ENCODE measurements around the gene PBOV1.

PBOV1 gene

DNA sequence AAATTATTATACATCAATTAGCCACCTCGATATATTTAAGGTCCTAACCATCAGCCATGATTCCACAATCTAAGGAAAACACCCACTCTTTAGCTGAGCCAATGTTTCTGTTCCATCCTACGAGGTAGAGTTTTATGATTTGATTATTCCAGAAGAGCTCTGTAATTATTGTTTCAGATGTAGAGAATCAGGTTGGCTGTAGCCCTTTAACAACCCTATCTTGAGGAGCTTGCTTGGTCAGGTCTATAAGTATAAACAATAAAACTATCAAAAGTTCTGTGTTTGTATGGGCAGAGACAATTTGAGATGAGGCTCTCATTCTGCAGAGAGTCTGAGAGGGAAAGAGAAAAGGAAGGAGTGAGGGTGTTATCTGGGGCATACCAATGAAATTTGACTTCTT lies at the start of gene PBOV1:
TSS of gene PBOV1 (minus strand) at position 43 of the 400 bp plus-strand sequence. CDS start 96 bp downstream, outside the sequence.
- DNase-seq: no peak

DNA sequence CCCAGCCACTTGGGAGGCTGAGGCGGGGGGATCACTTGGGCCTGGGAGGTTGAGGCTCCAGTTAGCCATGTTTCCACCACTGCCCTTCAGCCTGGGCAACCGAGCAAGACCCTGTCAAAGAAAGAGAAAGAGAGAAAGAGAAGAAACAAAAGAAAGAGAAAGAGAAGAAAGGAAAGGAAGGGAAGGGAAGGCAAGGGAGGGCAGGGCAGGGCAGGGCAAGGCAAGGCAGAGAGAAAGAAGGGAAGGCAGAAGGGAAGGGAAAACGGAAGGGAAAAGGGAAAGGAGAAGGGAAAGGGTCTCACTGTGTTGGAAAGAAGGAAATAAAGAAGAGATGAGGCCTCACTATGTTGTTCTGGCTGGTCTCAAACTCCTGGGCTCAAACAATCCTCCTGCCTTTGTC lies 47.8 kb upstream of the PBOV1 start:
- DNase-seq: no peak

DNA sequence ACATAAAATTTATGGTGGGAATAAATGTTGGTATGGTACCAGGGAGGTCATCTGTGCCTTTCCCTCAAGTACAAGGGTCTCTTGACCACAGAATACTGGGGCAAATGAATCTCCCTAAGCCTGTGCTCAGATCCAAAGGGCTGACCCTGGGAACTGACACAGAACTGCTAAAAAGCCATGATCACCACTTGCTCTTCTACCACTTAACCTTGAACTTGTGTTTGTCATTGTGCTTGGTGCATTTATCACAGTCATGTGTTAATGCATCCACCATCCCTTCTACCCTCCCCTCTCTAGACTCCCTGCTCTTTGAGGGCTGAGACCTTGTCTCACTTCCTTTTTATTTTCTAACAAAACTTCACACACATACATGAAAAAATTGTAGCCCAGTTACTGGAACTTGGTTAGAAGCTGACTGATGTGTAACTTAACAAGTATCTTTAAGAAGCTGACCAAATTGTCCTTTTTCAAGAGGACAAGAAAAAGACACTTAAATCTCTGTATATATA lies 46.1 kb upstream of the PBOV1 start:
- DNase-seq: no peak

DNA sequence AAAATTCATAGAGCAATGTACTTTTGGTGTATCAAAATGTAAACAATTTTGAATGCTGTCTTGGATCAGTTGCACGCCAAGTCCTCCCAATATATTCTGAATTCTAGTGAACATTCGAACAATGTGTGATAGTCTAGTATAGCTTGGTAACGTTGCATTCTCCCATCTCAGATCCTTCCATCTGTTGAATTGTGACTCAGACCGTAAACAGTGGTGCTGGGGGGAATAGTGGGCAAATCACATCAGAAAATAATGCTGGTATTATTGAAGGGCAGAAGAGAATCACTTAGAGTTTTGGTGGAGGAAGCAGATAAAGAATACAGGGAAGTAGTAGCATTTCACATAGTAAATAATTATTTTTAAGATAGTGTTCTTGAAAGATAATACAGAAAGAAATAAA lies 45.7 kb upstream of the PBOV1 start:
- no peak for DNase-seq

DNA sequence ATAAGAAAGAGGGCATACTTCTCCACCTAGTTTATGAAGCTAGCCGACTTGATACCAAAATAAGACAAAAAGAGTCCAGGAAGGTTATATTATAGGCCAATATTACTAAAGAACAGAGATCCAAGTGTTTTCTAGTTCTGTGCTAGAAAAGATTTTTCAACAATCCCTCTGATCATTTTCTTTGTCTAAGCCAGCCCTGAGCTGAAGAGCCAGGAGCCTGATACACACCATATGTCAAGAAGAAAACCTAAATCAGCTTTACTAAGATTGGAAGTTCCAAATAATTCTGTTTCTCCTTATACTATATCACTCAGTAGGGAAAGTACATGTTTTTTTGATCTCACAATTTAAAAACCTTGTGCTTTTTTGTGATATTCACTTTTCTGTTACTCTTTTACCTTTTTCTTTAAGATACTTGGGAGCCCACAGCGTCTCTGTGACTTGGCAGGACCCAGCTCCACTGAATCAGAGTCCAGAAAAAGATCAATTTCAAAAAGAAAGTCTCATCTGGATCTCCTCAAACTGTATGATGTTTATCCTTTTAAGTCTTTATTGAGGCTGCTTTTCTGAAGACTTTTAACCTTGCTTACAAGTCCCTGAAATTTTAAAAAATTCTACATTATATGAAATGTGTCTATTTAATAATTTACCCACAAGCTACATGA lies 43.0 kb upstream of the PBOV1 start:
- DNase-seq: no peak

DNA sequence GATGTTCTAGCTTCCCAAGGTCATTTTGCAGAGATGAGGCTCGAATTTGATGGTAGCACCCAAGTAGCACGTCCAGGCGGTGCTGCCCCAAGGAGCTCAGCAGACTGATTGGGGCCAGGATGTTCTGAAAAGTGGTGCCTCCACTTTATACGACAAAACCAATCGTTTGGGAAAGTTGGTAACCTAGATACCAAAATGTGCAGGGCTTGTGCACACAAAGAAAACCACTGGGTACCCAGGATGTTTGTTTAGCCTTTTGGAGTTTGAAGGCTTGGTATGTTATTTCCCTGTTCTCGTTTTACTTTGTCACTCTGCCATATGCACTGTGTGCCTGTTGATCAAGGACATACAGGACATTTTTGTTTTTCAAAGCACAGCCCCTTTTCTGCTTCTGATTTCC lies 40.7 kb upstream of the PBOV1 start:
- DNase-seq: no peak

DNA sequence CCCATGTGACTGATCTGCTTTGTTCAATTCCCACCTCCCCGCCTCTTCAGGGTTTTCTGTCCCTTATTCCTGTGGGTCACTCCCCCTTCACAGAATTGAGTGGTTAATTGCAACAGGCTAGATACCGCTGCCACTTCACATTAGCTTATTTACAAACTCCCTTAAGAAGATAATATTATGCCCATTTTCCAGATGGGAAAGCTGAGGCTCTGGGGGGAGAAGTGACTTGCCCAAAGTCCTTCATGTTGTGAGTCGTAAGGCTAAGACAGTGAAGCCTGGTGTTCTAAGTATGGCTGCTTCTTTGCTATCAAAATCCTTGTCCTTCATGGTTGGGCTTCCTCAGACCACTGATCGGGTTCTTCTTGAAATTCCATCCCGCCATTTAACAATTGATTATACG lies 39.9 kb upstream of the PBOV1 start:
- DNase-seq: no peak

DNA sequence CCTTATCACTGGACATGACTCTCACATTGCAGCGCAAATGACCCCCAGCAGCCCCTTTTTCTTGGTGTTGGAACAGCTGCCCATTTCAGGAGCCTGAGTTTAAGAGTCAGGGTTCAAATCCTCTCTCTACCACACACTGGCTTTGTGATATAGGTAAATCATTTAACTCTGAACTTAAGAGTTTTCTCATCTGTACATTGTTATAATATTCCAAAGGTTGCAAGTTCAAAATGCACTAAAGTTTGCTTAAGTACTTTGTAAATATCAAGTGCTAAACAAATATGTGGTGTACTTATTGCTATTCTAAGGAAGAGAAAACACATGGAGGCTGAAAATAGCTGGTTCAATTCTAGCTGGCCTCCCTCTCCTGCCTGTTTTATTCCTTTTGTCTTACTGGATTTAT lies 39.3 kb upstream of the PBOV1 start:
- no peak for DNase-seq

DNA sequence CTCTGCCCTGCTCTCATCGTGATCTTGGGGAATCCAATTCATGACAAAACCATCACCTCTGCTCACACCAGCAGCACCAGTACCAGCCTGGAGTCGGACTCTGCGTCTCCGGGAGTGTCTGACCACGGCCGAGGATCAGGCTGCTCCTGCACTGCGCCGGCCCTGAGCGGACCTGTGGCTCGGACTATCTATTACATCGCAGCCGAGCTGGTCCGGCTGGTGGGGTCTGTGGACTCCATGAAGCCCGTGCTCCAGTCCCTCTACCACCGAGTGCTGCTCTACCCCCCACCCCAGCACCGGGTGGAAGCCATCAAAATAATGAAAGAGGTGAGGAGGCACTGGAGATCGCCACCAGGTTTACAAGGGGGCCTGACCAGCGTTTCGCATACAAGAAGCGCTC lies 37.2 kb upstream of the PBOV1 start:
- DNase-seq: no peak

DNA sequence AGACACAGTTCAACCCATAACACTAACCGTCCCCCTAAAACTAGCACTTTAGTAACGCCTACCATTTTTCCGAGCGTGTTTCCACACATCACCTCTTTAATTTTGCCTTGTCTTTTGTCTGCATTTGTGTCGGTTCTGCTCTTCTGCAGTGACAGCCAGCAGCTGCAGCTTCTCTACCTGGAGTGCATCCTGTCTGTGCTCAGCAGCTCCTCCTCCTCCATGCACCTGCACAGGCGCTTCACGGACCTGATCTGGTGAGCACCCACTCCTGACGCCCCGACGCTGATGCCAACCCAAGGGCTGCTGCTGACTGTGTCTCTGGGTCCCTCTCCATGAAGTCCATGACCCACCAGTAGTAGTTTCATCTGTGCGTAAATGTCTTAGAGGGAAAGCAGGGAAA lies 35.4 kb upstream of the PBOV1 start:
- no peak for DNase-seq

DNA sequence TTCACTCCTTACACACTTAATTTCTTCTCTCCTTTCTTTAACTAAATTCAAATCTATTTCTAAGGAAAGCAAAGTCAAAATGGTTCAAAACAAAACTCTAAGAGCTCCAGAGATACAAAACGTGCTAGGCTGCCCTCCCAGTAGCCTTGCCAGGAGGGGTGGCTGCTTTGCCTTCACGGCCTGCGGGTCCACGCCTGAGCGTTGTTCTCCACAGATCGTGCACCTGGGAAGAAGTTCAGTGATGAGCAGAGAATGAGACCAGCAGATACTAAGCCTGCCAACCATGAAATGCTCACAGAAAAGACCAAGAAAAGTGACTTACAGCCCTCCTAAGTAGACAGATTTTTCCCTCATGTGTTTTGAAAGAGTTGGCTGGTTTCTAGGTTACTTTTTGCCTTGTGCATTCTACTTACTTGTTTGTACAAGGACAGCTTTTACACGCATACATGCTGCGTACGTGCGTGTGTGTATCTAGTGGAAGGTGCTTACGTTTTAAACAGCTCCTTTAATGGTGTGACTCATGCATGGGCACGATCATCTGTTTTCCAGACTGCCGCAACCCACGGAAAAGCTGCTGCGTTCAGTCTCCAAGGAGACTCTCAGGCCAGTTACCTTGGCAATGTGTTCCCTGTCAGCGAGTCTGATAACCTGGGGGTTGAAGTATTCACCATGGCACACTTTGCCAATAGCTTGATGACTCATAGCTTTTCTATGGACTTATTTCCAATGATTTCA lies 32.4 kb upstream of the PBOV1 start:
- DNase-seq: no peak

DNA sequence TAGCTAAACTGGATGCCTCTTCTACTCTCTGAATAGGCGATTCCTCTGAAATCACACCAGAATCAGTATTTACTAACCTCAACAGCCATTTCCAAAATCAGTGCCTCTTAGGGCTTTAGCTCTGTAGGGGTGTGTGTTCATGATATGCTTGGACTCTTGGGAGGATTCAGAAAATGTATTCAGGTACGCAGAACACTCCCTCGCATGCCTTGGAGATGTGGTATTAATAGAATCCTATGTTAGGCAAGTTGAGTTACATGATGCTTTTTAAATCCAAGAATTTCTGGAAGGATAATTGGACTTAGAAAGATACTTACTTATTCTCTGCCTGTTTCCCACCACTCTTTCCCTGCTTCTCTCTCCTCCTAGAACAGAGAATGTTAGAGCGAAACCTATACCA lies 31.8 kb upstream of the PBOV1 start:
- DNase-seq: no peak

DNA sequence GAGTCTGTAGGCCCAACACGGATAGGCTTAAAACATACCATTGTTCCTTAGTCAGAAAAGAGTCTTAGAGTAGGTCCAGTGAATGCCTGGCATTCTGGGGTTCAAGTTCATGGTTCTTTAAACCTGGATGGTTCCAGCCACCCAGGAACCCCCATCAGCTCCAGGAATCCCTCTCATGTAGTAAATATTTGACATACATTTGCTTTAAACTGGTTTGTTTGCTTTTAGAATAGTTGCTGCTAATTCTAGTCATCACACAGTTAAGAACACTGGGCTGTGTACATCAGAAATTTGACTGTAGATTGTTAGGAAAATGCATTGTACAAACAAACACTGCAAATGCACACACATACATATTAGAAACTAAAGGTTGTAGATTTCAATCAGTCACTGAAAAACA lies 30.6 kb upstream of the PBOV1 start:
- no peak for DNase-seq

DNA sequence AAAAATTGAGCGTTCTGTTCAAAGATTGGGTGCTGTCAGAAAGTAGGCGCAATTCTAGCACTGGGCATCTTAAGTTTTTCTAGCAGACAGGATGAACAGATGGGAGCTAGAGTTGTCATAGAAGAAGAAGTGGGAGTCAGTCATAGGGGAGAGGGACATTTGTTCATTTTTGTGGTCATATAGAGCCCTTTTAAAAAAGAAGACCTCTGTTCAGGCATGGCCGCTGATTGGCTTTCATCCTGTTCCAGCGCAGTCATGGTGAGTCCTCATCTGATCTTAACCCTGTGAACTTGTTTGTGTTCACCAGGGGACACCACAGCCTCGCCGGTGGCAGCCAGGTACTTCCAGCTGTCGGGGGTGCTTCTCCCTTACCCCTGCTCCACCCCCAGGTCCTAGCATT lies 29.7 kb upstream of the PBOV1 start:
- no peak for DNase-seq

DNA sequence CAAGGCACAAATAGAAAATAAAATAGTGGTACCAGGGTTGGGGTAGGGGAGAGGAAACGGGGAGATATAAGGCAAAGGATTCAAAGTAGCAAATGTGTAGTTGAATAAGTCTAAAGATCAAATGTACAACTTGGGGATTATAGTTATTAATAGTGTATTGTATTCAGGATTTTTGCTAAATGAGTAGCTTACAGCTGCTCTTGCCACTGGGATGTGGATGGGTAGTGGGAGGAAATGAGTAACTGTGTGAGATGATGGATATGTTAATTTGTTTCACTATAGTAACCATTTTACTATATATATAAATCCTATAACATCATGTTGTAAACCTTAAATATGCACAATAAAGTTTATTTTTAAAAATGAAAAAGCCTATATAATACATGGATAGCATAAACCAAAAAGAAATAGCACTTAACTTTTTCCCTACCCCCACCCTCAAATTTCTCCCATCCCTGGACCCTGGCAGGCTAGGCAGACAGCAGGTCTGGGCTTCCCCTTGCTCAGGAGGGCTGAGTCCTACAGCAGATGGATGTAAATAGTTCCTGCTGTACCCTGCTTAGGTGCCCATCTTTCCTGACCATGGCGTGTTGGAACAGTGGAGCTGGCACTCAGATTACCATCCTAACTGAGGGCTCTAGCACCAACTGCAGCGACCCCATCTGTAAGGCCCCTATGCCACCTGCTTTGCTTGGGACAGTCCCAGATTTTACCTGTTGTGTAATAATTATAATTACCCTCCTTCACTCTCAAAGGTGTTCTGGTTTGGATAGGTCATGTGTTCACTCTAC lies 28.6 kb upstream of the PBOV1 start:
- no peak for DNase-seq

DNA sequence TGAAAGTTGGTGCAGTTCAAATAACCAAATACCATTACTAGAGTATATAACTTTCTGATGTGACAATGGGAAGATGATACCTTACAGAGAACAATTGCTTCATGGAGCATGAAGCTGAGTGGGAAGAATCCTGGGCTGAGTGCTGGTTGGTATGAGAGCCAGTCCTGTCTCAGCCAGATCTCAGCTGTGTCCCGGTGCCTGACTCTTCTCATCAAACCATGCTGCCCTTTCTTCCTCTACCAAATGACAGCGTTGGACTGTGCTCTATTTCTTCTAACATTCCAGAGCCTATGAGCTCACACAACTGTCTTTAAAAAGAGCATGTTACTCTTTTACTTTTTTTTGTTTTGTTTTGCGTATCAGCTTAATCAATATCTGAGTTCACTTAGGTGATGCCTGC lies 27.5 kb upstream of the PBOV1 start:
- DNase-seq: no peak

DNA sequence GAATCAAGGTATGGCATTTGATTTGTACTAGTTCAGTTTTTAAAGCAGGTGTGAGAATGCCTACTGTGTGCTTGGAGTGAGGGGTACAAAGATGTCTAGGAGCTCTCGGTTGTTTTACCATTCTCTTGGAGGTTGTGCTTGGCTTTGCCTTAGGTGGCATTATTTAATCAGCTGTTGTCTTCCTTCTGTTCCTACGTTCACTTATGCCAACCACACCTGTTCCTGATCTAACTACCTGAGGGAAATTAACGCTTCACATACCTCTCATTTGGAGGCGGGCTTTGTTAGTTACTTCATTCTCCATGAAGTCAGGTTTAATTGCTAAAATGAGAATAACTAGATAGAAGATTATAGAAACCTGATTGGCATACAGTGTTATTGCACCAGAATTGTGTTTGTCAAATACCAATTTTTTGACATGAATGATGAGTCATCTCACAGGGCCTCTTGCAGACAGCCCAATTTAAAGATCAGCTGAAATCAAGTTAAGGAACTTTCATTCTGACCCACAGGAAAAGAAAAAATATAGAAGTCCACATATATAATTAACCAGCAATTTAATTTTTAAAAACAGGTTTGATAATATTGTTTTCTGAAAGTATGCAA lies 24.8 kb upstream of the PBOV1 start:
- DNase-seq: no peak

DNA sequence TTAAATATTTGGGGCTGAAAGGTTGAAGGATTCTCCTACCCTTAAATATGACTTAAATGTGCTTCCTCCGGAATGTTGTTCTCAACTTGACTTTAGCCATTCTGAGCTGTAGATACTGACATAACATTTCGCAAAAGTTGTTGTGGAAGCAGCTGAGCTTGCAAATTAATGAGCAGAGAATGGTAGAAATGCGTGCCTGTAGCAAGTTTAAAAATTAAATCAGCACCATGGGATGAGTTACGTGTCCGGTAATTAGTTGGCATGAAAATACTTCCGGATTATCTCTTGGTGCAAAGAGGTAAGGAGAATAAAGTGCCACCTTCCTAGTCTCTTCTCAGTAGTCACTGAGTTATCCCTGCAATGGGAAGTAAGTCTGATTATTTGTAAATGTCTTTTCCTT lies 23.6 kb upstream of the PBOV1 start:
- no peak for DNase-seq

DNA sequence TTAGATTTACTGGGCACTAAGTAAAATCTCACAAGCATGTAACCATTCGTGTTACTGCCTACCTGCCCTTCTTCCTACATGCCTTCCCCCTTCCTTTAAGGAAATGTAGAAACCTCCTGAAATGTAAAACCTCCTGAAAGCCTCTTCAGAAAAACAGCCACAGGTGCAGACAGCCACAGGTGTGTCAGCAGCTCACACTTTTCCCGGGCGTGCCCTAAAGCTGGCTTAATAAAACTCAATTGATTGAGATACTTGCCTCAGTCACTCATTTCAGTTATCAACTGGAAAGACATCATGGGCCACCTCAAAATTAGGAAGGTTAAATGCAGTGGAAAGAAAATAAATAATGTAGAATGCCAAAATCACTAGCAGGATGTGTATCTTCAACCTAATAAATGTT lies 23.1 kb upstream of the PBOV1 start:
- no peak for DNase-seq

DNA sequence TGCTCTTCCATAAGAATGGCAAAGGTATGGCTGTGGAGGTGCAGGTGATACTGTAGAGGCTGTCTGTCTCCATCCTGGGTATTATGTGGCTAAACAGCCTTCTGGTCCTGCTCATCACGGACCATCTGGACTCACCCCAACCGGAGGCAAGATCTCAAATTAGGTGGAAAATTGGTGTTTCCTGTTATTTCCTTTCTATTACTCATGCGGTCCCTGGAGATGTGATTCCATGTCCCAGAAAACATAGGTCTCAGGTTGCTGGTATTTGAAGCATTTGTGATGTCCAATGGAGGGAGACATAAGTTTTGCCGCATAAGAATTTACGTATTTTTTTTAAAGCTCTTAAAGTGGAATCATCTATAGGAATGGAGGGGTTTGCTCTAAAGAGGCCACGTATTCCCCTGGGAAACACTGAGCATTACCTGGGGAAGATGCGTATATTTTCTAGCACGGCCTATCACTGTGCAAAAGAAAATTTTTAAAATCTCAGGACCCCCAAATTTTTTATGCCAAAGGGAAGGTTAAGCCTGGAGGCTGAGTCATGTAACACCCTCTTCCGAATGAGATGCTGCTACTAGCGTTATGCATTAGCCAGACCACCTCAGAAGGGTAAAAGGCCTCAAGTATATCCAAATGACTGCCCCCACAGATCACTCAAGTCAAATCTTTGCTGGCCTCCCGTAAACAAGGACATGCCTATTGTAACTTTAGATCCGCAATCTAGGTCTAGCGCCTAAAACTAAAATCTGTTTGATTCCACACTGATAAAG lies 22.4 kb upstream of the PBOV1 start:
- DNase-seq: no peak

DNA sequence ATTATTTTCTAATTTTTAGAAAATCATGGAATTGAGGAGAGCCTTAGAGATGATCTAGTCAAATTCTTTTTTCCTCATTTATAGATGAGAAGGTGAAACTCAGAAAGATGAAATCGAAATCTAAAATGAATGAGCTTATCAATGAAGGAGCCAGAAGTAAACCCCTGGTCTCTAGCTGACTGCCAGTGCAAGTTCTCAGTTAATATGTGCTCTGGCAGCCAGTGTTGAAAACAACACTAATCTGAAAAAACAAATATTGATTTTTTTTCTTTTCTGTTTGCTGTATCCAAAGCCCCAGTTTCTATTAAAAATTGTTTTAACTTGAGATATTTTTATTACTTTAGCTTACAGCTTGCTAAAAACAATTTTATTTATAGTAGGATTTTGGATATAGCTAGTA lies 21.5 kb upstream of the PBOV1 start:
- no peak for DNase-seq

DNA sequence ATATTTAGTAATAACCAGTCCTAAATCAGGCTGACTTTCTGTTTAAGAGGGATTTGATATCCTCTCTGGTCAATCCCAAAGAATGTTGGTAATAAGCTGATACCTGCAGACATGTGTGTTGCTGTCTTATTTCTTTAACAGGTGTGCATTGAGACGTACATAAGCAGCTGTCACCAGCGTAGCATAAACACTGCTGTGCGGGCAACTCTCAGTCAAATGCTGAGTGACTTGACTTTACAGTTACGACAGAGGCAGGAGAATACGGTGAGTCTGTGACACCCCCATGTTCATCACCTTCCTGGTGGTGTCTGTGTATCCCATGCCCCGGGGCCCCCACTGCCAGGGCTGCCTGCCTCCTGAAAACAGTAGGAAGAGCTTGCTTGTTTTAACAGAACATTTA lies 20.1 kb upstream of the PBOV1 start:
- no peak for DNase-seq

DNA sequence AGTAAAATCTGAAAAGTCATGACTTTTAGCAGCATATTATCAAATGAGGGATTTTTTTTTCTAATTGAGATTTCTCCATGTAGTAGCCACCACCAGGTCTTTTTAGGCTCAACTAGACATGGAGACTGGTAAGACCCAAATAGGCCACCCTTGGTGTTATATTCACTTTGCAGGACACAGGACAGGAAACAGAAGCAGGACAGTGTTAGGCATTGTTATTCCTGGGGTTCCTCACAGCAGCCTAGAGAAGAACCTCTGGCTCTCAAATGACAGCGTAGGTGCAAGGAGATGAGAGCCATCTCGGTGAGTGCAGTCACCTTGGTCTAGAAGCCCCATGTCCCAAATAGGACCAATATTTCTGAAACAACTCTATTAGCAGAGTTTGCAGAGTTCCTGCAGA lies 19.2 kb upstream of the PBOV1 start:
- no peak for DNase-seq

Measured in activated effector memory CD4-positive, alpha-beta T cell treated with anti-CD3 and anti-CD28 coated beads, Interleukin-2, amount 50 U/mL, for 16 hours (primary cell).